LNCaP clone FGC (cell line): ENCODE measurements around the gene TBCC.

ENCODE experiments used
- DNase-seq: peaks from one replicate; pipeline ENCODE4 v3.0.0-alpha.2; 2011; ENCODE audit warnings: low read depth
- H3K4me3 ChIP-seq: 2 replicates; pipeline ENCODE4 v1.5.1; 2011; ENCODE audit warnings: mild to moderate bottlenecking, low read depth, low read length, control low read depth
- CTCF ChIP-seq: IDR thresholded peaks from 2 replicates; pipeline ENCODE4 v1.5.1; 2012; ENCODE audit warnings: mild to moderate bottlenecking; ENCODE audit not compliant: control insufficient read depth, insufficient read depth; ENCODE audit errors: extremely low read depth

TBCC gene

GRCh38 chr6:42727627-42728026, 18.3 kb downstream of the TBCC start:
- TF ChIP-seq CTCF: no peak
- no peak for DNase-seq
- no peak overlapping the region for H3K4me3 ChIP-seq

GRCh38 chr6:42727087-42727611, 18.8 kb downstream of the TBCC start:
- no peak for DNase-seq
- TF ChIP-seq CTCF: no peak
- H3K4me3 ChIP-seq: no peak overlapping the region

DNA sequence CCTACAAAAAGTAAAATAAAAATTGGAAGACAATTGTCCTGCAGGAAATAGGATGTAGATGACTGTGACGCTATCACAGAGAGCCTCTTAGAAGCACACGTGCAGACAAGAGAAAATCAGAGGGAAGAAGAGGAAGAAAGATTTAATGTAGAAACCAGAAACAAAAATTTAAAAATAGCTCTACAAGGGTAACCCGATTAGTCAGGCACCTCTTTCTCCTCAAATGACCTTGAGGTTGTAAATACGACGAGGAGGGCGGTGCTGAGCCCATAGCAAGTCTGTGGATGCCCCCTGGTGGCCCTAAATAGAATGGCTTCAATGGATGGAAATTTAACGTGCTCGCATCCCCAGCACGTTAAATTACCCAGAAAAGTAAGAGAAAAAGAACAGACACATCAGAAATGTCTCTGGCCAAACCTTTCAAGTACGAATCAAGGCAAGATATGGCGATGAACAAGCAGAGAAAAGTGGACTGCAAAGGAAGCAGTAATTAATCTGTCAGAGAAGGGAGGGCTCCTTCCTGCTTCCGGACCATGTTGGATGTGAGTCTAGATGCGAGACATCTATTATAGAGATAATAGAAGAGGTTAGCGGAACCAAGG, 19.3 kb downstream of the TBCC start:
- H3K4me3 ChIP-seq: no peak overlapping the region
- DNase-seq: peak; percentile 52
- peak; percentile 83 for TF ChIP-seq CTCF

DNA sequence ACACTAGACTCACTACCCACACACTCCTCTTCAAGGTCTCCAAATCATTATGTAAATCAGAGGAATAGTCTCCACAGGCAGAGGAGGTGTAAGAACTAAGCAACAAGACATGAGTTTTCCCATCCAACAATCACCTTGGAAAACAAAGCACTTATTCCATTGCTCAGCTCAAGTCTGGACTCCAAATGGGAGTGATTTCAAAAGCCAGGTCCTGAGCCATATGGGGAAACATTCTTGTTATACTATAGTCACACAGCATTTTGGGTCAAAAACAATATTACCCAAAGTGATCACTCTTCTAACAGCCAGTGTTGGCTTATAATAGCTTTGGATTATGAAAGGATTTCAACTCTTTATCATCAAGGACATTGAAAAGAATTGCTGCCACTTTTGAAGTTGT, 19.9 kb downstream of the TBCC start:
- no peak for DNase-seq
- H3K4me3 ChIP-seq: no peak overlapping the region
- TF ChIP-seq CTCF: no peak

DNA sequence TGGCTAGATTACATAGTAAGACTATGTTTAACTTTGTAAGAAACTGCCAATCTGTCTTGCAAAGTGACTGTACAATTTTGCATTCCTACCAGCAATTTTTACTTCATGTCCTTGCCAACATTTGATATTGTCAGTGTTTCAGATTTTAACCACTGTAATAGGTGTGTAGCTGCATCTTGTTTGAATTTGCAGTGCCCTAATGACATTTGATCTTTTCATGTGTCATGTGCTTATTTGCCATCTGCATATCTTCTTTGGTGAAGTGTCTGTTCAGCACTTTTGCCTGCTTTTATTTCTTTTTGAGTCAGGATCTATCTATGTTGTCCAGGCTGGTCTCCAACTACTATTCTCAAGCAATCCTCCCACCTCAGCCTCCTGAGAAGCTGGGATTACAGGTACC, 21.1 kb downstream of the TBCC start:
- no peak for DNase-seq
- no peak overlapping the region for H3K4me3 ChIP-seq
- no peak for TF ChIP-seq CTCF

GRCh38 chr6:42722497-42722896, 23.4 kb downstream of the TBCC start, which contains the start of gene PRPH2:
PRPH2 (minus strand) TSS chr6:42722597; CDS start chr6:42722334, 263 bp downstream.
- no peak within 1 kb of the TSS for H3K4me3 ChIP-seq
- DNase-seq: no peak
- TF ChIP-seq CTCF: no peak

GRCh38 chr6:42720739-42721138, 25.2 kb downstream of the TBCC start:
- no peak overlapping the region for H3K4me3 ChIP-seq
- no peak for DNase-seq
- no peak for TF ChIP-seq CTCF
